WTC11 (cell line): Measurements from ENCODE around the gene BICC1.

ENCODE experiments used
- NFE2L1 ChIP-seq: sonication (generic); formaldehyde crosslinking; IDR thresholded peaks from 2 replicates; pipeline ENCODE4 v1.8.1; 2023; ENCODE audit warnings: missing genetic modification reagents
- TF ChIP-seq, protein P1 (sequence below): fragments of 200-600 bp; IDR thresholded peaks from 2 replicates; pipeline ENCODE4 v1.8.0; 2022; ENCODE audit warnings: antibody characterized with exemption
- TF ChIP-seq, protein P2 (sequence below): sonication (generic); formaldehyde crosslinking; IDR thresholded peaks from 2 replicates; pipeline ENCODE4 v1.8.1; 2023; ENCODE audit warnings: mild to moderate bottlenecking, missing genetic modification reagents, moderate library complexity

DNA sequence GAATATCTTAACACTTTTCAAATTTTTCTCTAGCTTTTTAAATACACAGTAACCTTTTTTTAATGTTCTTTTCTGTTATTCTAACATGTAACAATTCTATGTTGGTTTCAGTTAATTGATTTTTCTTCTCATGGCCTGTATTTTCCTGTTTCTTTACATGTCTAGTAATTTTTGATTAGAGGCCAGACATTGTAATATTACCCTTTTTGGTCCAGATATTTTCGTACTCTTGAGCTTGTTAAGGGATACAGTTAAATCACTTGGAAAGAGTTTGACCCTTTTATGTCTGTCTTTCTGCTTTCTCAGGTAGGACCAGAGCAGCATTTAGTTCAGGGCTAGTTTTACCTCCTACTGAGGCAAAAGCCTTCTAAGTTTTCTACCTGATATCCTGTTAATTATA lies 45.0 kb downstream of the BICC1 start:
- TF ChIP-seq, protein P1, sequence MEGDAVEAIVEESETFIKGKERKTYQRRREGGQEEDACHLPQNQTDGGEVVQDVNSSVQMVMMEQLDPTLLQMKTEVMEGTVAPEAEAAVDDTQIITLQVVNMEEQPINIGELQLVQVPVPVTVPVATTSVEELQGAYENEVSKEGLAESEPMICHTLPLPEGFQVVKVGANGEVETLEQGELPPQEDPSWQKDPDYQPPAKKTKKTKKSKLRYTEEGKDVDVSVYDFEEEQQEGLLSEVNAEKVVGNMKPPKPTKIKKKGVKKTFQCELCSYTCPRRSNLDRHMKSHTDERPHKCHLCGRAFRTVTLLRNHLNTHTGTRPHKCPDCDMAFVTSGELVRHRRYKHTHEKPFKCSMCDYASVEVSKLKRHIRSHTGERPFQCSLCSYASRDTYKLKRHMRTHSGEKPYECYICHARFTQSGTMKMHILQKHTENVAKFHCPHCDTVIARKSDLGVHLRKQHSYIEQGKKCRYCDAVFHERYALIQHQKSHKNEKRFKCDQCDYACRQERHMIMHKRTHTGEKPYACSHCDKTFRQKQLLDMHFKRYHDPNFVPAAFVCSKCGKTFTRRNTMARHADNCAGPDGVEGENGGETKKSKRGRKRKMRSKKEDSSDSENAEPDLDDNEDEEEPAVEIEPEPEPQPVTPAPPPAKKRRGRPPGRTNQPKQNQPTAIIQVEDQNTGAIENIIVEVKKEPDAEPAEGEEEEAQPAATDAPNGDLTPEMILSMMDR = no peak
- no peak for TF ChIP-seq NFE2L1 (CRISPR knock-in tag)
- TF ChIP-seq, protein P2, sequence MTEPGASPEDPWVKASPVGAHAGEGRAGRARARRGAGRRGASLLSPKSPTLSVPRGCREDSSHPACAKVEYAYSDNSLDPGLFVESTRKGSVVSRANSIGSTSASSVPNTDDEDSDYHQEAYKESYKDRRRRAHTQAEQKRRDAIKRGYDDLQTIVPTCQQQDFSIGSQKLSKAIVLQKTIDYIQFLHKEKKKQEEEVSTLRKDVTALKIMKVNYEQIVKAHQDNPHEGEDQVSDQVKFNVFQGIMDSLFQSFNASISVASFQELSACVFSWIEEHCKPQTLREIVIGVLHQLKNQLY (CRISPR knock-in tag) = no peak
